ENCODE data around the gene MKLN1.

GRCh38 chr7:131355917-131356777 is 28.5 kb downstream of the MKLN1 start:
- TF ChIP-seq, protein P1, sequence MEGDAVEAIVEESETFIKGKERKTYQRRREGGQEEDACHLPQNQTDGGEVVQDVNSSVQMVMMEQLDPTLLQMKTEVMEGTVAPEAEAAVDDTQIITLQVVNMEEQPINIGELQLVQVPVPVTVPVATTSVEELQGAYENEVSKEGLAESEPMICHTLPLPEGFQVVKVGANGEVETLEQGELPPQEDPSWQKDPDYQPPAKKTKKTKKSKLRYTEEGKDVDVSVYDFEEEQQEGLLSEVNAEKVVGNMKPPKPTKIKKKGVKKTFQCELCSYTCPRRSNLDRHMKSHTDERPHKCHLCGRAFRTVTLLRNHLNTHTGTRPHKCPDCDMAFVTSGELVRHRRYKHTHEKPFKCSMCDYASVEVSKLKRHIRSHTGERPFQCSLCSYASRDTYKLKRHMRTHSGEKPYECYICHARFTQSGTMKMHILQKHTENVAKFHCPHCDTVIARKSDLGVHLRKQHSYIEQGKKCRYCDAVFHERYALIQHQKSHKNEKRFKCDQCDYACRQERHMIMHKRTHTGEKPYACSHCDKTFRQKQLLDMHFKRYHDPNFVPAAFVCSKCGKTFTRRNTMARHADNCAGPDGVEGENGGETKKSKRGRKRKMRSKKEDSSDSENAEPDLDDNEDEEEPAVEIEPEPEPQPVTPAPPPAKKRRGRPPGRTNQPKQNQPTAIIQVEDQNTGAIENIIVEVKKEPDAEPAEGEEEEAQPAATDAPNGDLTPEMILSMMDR (IDR thresholded peaks at IDR 0.05 in 2 of 3, conservative IDR thresholded peaks at IDR 0.05 in 1 of 3; ENCODE audit: borderline replicate concordance in 1 of 3, insufficient read depth in 1 of 3, low read depth in 2 of 3, low read length in 2 of 3): no peak
- TF ChIP-seq POLR2A (IDR thresholded peaks at IDR 0.05; ENCODE audit: borderline replicate concordance, extremely low read depth, insufficient read depth, insufficient read length) (no peak), JUND (IDR thresholded peaks at IDR 0.05) (no peak), EZH2 (IDR thresholded peaks at IDR 0.05) (no peak), SRF (IDR thresholded peaks at IDR 0.05; ENCODE audit: low read depth) (no peak), RAD21 (IDR thresholded peaks at IDR 0.05; ENCODE audit: low read depth) (no peak), EZH2phosphoT487 (IDR thresholded peaks at IDR 0.05; ENCODE audit: borderline replicate concordance) (no peak)

Data from HCT116 (cell line).